ENCODE measurements around the gene DMXL2.

The DMXL2 gene

DNA sequence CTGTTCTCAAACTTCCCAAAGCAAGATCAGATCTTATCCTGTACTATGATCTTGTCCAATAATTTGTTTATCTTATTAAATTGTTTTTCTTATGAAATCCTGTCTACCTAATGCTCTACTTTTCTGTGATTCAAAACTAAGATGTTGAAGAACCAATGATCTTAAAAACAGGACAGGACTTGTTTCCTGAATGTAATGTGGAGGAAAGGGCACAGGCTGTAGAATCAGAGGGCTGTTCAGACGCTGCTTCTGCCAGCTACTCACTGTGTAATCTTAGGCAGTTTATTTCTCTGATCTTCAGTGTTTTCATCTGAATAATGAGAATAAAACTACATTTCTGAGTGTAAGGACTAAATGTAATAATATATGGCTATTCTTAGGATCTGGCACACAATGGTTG, 20.1 kb upstream of the DMXL2 start:
- TF ChIP-seq EZH2 (IDR thresholded peaks at IDR 0.05; ENCODE audit: borderline replicate concordance, low read length), result no peak
- TF ChIP-seq, protein P1, sequence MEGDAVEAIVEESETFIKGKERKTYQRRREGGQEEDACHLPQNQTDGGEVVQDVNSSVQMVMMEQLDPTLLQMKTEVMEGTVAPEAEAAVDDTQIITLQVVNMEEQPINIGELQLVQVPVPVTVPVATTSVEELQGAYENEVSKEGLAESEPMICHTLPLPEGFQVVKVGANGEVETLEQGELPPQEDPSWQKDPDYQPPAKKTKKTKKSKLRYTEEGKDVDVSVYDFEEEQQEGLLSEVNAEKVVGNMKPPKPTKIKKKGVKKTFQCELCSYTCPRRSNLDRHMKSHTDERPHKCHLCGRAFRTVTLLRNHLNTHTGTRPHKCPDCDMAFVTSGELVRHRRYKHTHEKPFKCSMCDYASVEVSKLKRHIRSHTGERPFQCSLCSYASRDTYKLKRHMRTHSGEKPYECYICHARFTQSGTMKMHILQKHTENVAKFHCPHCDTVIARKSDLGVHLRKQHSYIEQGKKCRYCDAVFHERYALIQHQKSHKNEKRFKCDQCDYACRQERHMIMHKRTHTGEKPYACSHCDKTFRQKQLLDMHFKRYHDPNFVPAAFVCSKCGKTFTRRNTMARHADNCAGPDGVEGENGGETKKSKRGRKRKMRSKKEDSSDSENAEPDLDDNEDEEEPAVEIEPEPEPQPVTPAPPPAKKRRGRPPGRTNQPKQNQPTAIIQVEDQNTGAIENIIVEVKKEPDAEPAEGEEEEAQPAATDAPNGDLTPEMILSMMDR (IDR thresholded peaks at IDR 0.05; ENCODE audit: low read length), result no peak
- Histone ChIP-seq H3K9me2 (ENCODE audit: low read depth, low read length) (no peaks in the 10 kb centered on the region), H3K4me2 (ENCODE audit: low read length) (no peak overlapping the region)

DNA sequence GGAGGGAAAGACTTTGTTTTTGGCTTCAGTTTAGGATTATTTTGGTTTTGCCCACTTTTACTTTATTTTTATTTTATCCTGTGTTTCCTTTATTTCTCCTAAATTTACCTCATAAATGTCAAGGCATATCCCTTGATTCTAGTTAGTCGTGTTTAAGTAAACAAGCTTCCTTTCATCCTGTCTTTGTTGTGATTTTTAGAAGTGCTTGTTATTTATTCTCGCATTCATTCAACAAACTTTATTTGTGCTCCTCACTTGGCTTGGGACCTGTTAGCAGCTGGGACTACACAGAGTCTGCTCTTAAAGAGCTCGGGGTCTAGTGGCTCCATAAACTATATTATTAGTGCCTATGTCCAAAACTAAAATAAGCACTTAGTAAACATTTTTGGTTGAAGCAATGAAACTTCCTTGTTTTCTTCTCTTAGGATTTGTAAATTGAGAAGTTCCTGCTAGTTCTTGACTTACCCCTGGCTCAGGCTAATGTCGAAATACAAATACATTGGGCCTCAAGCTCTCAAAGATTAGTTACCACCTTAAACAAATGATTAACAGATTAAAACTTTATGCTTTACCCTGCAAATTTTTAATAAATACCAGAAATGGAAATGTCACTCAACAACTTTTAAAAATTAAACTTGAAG, 19.0 kb upstream of the DMXL2 start:
- no peak overlapping the region for H3K4me3 ChIP-seq (ENCODE audit: low read depth, low read length, poor library complexity, severe bottlenecking)
- H3K79me2 ChIP-seq (ENCODE audit: insufficient read depth, low read length), result no peaks in the 10 kb centered on the region
- H3K4me2 ChIP-seq (ENCODE audit: low read length), result no peak overlapping the region
- no peaks in the 10 kb centered on the region for H4K20me1 ChIP-seq (ENCODE audit: insufficient read depth, low read length)
- H3K27ac ChIP-seq (ENCODE audit: low read depth, low read length, poor library complexity, severe bottlenecking), result no peak overlapping the region
- TF ChIP-seq, protein P1 (IDR thresholded peaks at IDR 0.05; ENCODE audit: low read length), result no peak
- TF ChIP-seq EZH2 (IDR thresholded peaks at IDR 0.05; ENCODE audit: borderline replicate concordance, low read length), result no peak
- no peak overlapping the region for H3K9ac ChIP-seq (ENCODE audit: low read length)
- H3K36me3 ChIP-seq (ENCODE audit: insufficient read depth, low read length), result no peaks in the 10 kb centered on the region
- no peaks in the 10 kb centered on the region for H3K27me3 ChIP-seq (ENCODE audit: insufficient read depth, low read length)
- H3K9me3 ChIP-seq (ENCODE audit: low read length), result no peaks in the 10 kb centered on the region
- H3F3A ChIP-seq (ENCODE audit: insufficient read depth, low read length), result no peaks in the 10 kb centered on the region
- H3K4me1 ChIP-seq (ENCODE audit: insufficient read depth, low read length, severe bottlenecking), result no peaks in the 10 kb centered on the region
- no peaks in the 10 kb centered on the region for H3K9me2 ChIP-seq (ENCODE audit: low read depth, low read length)
- H2AFZ ChIP-seq (ENCODE audit: low read length), result no peak overlapping the region

More for the DNA sequence above, 20.1 kb upstream of the DMXL2 start:
- Histone ChIP-seq H3F3A (ENCODE audit: insufficient read depth, low read length) (no peaks in the 10 kb centered on the region), H4K20me1 (ENCODE audit: insufficient read depth, low read length) (no peaks in the 10 kb centered on the region), H3K9ac (ENCODE audit: low read length) (no peak overlapping the region), H2AFZ (ENCODE audit: low read length) (no peak overlapping the region), H3K79me2 (ENCODE audit: insufficient read depth, low read length) (no peaks in the 10 kb centered on the region), H3K4me3 (ENCODE audit: low read depth, low read length, poor library complexity, severe bottlenecking) (no peak overlapping the region), H3K9me3 (ENCODE audit: low read length) (no peaks in the 10 kb centered on the region), H3K36me3 (ENCODE audit: insufficient read depth, low read length) (no peaks in the 10 kb centered on the region), H3K27me3 (ENCODE audit: insufficient read depth, low read length) (no peaks in the 10 kb centered on the region), H3K27ac (ENCODE audit: low read depth, low read length, poor library complexity, severe bottlenecking) (no peak overlapping the region), H3K4me1 (ENCODE audit: insufficient read depth, low read length, severe bottlenecking) (no peaks in the 10 kb centered on the region)

DNA sequence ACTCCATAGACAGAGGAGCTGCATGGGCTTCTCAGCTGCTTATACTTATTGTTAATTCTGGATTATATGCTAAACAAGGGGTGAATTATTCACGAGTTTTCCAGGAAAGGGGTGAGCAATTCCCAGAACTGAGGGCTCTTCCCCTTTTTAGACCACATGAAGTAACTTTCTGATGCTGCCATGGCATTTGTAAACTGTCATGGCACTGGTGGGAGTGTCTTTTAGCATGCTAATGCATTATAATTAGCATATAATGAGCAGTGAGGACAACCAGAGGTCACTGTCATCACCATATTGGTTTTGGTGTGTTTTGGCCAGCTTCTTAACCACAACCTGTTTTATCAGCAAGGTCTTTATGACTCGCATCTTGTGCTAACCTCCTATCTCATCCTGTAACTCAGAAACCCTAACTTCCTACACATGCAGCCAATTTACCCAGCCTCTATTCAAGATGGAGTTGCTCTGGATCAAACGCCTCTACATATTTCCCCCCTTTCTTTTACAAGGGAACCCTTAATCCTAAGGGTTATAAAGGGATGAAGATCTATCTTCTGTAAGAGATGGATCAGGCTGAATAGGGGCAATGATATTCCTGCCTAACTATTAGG, 12.1 kb upstream of the DMXL2 start:
- Histone ChIP-seq H3F3A (ENCODE audit: insufficient read depth, low read length) (no peaks in the 10 kb centered on the region), H3K9ac (ENCODE audit: low read length) (no peak overlapping the region), H3K9me2 (ENCODE audit: low read depth, low read length) (no peaks in the 10 kb centered on the region), H3K4me1 (ENCODE audit: insufficient read depth, low read length, severe bottlenecking) (no peaks in the 10 kb centered on the region), H3K4me3 (ENCODE audit: low read depth, low read length, poor library complexity, severe bottlenecking) (no peak overlapping the region), H3K36me3 (ENCODE audit: insufficient read depth, low read length) (no peaks in the 10 kb centered on the region), H3K4me2 (ENCODE audit: low read length) (no peak overlapping the region), H3K27me3 (ENCODE audit: insufficient read depth, low read length) (0 out of 2 replicates have a peak, but pooled peaks cover 3% of the 10 kb centered on the region), H2AFZ (ENCODE audit: low read length) (no peak overlapping the region), H4K20me1 (ENCODE audit: insufficient read depth, low read length) (no peaks in the 10 kb centered on the region), H3K9me3 (ENCODE audit: low read length) (no peaks in the 10 kb centered on the region), H3K79me2 (ENCODE audit: insufficient read depth, low read length) (no peaks in the 10 kb centered on the region), H3K27ac (ENCODE audit: low read depth, low read length, poor library complexity, severe bottlenecking) (no peak overlapping the region)
- TF ChIP-seq EZH2 (IDR thresholded peaks at IDR 0.05; ENCODE audit: borderline replicate concordance, low read length), result no peak
- TF ChIP-seq, protein P1 (IDR thresholded peaks at IDR 0.05; ENCODE audit: low read length), result no peak

All from OCI-LY1 (cell line).